HG03520 (cell line): ENCODE results near the gene TSPAN31.
A peak's percentile ranks its signal among the peaks of the same experiment; 100 is the strongest.
"Not testable (repeated sequence)": the region's sequence is repeated elsewhere in the genome, so short reads cannot be mapped to it uniquely, and the experiment has no call there.

Experiments
- ATAC-seq: cut with Tn5 transposase; IDR thresholded peaks from one replicate; pipeline ENCODE4 v1.9.1; 2021; ENCODE audit warnings: mild to moderate bottlenecking, moderate library complexity; ENCODE audit not compliant: unreplicated experiment

TSPAN31 gene, protein sequence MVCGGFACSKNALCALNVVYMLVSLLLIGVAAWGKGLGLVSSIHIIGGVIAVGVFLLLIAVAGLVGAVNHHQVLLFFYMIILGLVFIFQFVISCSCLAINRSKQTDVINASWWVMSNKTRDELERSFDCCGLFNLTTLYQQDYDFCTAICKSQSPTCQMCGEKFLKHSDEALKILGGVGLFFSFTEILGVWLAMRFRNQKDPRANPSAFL

DNA sequence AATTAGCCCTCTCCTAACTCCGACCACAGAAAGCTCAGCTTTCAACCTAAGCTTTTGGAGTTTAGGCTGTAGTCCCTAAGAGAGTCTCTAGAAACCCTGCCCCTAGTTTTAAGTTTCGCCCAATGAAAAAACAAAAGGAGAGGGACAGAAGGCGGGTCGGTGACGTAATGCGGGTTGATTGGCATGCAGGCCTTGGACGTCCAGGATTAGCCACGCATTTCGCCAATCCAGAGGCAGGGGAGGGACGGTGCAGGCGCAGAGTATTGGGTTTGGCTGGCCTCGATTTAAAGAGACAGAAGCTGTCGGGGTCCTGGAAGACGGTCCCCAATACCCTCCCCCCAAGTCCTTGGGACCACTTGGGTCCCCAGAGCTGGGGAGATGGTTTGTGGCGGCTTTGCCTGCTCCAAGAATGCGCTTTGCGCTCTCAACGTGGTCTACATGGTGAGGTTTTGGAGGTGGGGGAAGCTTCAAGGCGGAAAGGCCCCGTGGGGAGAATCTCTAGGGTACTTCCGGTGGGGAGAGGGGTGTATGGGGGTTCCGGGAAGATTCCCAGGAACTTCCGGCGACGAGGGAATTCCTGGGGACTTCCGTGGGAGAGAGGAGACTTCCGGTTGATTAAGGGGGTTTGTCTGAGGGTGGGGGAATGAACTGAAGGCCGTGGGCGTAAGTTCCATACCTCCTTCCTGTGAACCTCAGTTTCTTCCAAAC is at the start of gene TSPAN31:
TSS of gene TSPAN31 (plus strand) at position 263 of the 708 bp plus-strand sequence. CDS start at position 379, 116 bp downstream.
- ATAC-seq = peak; percentile 71

- ATAC-seq = no peak
Measured at GRCh38 chr12:57695770-57696432, 48.9 kb upstream of the TSPAN31 start.

- no peak for ATAC-seq
Measured at GRCh38 chr12:57697076-57697475, 47.8 kb upstream of the TSPAN31 start.

- ATAC-seq = no peak
Measured at GRCh38 chr12:57698414-57698813, 46.4 kb upstream of the TSPAN31 start.

DNA sequence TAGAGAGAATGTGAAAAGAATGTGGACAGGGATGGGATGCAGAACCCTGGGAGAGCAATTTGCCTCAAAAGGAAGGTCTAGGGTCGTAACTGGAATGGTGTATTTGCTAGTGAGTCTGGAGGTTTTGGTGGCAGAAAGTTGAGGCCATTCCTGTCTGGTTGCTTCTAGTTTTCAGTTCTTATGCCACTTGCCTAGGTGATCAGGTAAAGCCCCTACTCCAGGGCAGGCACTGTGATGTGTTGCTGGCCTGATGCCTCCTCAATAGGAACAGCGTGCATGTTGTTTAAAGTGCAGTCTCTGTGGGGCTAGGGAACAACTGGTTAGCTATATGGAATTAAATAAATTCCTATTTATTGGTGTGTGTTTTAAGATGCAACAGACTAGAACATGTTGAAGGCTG is 44.5 kb upstream of the TSPAN31 start:
- ATAC-seq = no peak

DNA sequence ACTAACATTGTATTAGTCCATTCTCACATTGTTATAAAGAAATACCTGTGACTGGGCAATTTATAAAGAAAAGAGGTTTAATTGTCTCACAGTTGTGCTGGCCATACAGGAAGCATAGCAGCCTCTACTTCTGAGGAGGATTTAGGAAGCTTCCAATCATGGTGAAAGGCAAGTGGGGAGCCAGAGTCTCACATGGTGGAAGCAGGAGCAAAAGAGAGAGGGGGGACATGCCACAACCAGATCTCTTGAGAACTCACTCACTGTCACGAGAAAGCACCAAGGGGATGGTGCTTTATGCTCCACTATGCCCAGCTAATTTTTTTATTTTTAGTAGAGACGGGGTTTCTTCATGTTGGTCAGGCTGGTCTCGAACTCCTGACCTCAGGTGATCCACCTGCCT is 37.6 kb upstream of the TSPAN31 start:
- no peak for ATAC-seq

DNA sequence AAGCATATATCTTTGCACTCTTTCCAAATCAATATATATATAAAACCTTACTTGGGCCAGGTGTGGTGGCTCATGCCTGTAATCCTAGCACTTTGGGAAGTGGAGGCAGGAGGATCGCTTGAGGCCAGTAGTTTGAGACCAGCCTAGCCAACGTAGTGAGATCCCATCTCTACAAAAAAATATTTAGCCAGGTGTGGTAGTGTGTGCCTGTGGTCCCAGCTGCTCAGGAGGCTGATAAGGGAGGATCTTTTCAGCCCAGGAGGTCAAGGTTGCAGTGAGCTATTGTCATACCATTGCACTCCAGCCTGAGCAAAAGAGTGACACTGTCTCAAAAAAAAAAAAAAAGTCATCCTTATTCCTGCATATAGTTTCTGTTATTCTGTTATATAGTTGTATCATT is 36.5 kb upstream of the TSPAN31 start:
- no peak for ATAC-seq

- no peak for ATAC-seq
Measured at GRCh38 chr12:57712701-57713100, 32.1 kb upstream of the TSPAN31 start.

- no peak for ATAC-seq
Measured at GRCh38 chr12:57713209-57713608, 31.6 kb upstream of the TSPAN31 start.

DNA sequence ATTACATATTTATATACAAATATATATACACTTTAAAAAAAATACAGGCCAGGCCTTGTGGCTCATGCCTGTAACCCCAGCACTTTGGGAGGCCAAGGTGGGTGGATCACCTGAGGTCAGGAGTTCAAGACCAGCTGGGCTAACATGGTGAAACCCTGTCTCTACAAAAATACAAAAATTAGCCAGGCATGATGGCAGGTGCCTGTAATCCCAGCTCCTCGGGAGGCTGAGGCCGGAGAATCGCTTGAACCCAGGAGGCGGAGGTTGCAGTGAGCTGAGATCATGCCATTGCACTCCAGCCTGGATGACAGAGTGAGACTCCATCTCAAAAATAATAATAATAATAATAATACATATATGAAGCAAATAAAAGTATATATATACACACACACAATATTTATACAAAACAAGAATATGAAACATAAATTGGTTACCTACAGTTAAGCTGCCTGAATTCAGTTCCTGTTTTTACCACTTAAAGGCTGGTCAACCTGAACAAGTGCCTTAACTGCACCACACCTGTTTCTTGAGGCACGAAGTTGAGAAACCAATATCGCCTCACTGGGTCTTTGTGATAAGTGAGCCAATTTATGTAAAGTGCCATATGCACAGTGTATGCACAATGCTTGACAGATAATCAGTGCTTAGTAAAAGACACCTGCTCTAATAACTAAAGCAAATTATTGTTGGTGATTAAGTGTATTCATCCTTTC is 29.6 kb upstream of the TSPAN31 start:
- ATAC-seq = not testable (repeated sequence)

DNA sequence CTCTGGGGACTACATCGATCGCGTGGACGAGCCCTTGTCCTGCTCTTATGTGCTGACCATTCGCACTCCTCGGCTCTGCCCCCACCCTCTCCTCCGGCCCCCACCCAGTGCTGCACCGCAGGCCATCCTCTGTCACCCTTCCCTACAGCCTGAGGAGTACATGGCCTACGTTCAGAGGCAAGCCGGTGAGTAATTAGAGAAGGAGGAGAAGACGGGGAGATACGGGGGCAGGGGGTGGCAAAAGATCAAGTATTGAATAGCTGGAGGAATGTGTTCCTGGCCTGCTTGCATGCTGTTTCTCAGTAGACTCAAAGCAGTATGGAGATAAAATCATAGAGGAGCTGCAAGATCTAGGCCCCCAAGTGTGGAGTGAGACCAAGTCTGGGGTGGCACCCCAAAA is 29.1 kb upstream of the TSPAN31 start:
- ATAC-seq = no peak

DNA sequence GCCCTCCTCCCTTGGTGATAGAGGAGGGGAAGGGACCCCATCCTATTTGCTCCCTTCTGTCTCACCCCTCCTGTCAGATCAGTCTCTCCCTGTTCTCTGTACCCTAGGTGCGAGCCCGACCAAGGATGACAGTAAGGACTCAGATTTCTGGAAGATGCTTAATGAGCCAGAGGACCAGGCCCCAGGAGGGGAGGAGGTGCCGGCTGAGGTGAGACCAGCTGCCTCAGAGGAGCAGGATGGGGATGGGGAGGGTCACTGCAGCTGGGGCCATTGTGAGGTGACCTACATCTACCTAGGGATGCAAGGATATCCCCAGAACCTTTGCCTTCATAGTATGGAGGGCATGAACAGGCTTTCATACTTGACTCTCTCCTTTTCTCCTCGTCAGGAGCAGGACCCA is 28.5 kb upstream of the TSPAN31 start:
- no peak for ATAC-seq

GRCh38 chr12:57717131-57717530 is 27.7 kb upstream of the TSPAN31 start:
- ATAC-seq = no peak

- ATAC-seq = no peak
Measured at GRCh38 chr12:57717846-57718640, 26.8 kb upstream of the TSPAN31 start.

DNA sequence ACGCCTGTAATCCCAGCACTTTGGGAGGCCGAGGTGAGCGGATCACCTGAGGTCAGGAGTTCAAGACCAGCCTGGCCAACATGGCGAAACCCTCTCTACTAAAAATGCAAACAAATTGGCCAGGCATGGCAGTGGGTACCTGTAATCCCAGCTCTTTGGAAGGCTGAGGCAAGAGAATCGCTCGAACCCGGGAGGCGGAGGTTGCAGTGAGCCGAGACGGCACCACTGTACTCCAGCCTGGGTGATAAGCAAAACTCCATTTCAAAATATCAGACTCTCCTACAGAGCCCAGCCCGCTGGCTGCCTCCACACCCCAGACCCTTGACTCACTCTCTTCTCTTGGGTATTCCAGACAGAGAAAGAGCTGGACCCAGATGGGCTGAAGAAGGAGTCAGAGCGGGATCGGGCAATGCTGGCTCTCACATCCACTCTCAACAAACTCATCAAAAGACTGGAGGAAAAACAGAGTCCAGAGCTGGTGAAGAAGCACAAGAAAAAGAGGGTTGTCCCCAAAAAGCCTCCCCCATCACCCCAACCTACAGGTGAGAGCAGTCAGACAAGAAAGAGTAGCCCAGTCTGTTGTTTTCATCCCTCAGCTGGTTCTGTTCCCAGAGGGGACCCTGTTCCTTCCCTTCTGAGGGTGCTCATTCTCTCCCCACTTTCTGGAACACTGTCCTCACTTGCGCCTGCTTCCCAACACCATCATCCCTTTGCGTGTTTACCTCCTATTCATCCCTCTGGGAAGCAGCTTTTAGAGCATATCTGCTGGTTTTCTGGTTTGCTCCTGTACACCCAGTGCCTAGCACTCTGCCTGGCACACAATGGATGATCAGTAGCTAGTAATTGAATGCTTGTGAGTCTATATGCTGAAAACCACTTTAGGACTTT is 26.0 kb upstream of the TSPAN31 start:
- ATAC-seq = no peak

- no peak for ATAC-seq
Measured at GRCh38 chr12:57719777-57720605, 24.8 kb upstream of the TSPAN31 start.

GRCh38 chr12:57720606-57721595 is 23.9 kb upstream of the TSPAN31 start:
- ATAC-seq = no peak
